GM12873 (cell line): Measurements from ENCODE around the gene IL4I1.

Source experiments
- CTCF ChIP-seq: IDR thresholded peaks from 2 replicates; pipeline ENCODE4 v1.5.1; 2012; ENCODE audit warnings: low read depth, mild to moderate bottlenecking, moderate library complexity, low read length, control low read depth; ENCODE audit not compliant: insufficient read depth; ENCODE audit errors: missing control alignments

IL4I1 gene

GRCh38 chr19:49879243-49879963 is 17.3 kb downstream of the IL4I1 start:
- no peak for TF ChIP-seq CTCF

DNA sequence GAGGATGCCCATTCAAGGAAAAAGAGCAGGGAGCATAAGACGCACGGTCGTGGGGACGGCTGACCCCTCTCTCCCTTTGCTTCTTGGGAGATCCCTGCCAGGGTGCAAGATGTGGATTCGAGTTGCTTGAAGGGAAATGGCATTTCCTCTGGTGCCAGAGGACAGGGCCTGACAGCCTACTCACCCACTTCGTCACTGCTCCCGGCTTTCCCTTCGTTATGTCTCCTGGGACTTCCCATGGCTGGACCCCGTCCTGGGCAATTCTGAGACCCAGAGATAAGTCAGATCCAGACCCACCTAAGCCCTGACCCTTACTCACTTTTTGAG is 18.0 kb downstream of the IL4I1 start:
- TF ChIP-seq CTCF, result no peak

DNA sequence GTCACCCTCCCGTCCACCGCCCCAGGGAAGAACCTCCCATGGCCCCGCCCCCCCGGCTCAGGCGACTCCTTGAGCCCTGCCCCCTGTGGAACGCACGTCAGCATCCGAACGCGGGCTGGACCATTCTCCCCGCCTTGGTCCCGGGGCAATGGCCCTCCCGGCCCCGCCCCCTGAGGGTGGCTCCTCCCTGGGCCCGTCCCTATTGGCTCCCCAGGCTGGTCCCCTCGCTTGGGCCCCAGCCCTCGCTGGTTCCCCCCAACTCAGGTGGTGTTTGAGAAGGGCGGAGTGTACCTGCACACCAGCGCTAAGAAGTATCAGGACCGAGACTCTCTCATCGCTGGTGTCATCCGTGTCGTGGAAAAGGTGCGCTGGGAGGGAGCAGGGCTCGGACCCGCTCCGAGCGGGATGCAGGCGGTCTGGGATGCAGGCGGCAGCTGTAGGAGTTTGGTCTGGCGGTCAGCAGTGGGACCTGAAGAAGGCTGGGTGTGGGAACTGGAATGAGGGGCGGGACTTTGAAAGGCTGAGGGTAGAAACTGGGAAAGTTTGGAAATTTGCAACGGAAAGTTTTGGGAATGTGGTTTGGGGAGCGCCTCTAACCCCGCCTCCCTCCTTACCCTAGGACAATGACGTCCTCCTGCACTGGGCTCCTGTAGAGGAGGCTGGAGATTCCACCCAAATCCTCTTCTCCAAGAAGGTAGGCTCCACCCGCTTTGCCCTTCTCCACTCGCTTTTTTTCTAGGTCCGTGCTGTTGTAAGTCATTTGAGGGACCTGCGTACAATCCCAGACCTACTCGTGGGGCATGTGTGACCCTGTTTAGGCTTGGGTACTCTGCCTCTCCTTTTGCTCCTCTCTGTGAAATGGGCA is 18.6 kb downstream of the IL4I1 start:
- TF ChIP-seq CTCF, result no peak

- TF ChIP-seq CTCF, result no peak
Observed at GRCh38 chr19:49877020-49877878, 19.4 kb downstream of the IL4I1 start, which contains the start of the genes AKT1S1 and TBC1D17. AKT1S1 (minus strand) TSS chr19:49877355; CDS start chr19:49873295, 4,060 bp downstream. TBC1D17 (plus strand) TSS chr19:49877702; CDS start chr19:49877724, 22 bp downstream.

DNA sequence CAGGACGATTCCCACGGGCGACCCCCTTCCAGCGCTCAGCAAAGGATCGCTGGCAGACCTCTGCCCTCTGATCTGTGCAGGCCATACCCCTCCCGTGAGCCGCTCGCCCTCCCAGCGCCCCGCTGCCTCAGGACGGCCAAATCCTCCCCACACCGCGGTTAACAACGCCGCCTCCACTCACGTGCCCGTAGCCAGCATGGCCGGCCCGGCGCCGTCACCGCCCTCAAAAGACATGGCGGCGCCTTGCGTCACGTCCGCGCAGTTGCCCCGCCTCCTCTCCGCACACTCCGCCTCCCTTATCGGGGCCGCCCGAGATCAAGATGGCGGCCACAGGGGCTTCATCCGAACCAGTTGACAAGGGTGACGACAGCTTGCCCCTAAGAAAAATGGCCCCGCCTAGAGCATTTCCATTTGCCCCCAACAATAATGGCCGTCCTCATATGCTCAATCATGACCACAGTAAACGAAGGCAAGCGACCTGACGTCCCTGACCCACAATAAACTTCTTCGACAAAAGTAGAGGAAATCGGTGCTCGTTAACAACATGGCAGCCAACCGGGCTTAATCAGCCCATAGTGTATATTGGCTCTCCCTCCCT is 20.2 kb downstream of the IL4I1 start:
- TF ChIP-seq CTCF, result no peak

DNA sequence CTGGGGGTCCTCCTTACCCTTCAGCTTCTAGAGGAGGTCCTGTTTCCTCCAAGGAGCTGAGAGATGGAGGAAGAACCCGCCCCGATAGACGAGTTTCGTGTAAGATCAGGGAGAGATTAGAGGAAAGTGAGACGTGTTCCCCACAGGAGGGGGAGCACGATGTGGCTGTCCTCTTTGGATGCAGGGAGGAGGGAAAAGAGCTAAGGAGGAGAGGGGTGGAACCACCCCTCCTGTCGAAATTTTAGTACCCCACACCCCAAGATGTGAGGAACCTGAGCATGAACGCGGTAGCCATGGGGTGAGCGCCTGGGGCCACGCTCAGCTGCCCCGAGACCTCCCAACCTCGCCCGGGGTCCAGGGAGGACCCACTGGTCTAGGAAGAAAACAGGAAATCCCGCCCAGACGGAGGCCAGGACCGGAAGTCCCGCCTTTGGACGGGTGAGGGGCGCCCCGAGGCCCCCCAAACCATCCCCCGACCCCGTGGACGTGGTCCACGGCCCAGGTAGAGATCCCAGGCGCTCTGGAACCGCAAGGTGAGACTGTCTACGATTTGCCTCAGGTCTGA is 20.7 kb downstream of the IL4I1 start:
- TF ChIP-seq CTCF, result no peak

DNA sequence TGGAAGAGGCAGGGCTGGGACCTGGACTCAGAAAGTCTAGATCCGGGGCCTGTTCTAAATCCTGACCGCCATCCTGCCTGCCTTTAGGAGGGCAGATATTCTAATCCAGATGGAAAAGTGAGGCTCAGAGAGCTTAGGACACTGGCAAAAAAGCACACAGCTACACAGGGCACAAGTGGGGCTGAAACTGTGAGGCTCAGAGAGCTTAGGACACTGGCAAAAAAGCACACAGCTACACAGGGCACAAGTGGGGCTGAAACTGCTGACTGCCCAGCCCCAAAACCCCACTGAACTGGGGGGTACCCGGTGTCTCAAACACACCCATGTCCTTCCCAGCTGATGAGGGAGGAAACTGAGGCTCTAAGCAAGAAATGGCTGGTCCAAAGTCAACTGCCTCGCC is 21.5 kb downstream of the IL4I1 start:
- TF ChIP-seq CTCF, result no peak
